HFFc6 (cell line): Measurements from ENCODE around the gene FOS. TPM values are rescaled to one million over a fixed set of nuclear protein-coding genes. Genes with fewer than 3 reads are reported as not detected.
A peak's percentile ranks its signal among the peaks of the same experiment; 100 is the strongest.

Source experiments
- DNase-seq: peaks from one replicate; pipeline ENCODE4 v3.0.0-alpha.2; 2018
- H3K27ac Mint-ChIP-seq: 2 replicates; pipeline ENCODE4 v1.8.0; 2020; ENCODE audit warnings: mild to moderate bottlenecking, mixed read lengths
- H3K27me3 Mint-ChIP-seq: 2 replicates; pipeline ENCODE4 v1.8.0; 2021; ENCODE audit warnings: mild to moderate bottlenecking, moderate library complexity, mixed read lengths; ENCODE audit not compliant: insufficient read depth
- H3K36me3 Mint-ChIP-seq: 2 replicates; pipeline ENCODE4 v1.8.0; 2021; ENCODE audit warnings: low read depth, mixed read lengths
- H3K4me1 Mint-ChIP-seq: 2 replicates; pipeline ENCODE4 v1.8.0; 2020; ENCODE audit warnings: low read depth, mixed read lengths
- H3K4me3 Mint-ChIP-seq: 2 replicates; pipeline ENCODE4 v1.8.0; 2020; ENCODE audit warnings: mild to moderate bottlenecking, moderate library complexity, mixed read lengths
- H3K9me3 Mint-ChIP-seq: 2 replicates; pipeline ENCODE4 v1.8.0; 2020; ENCODE audit warnings: mild to moderate bottlenecking, mixed read lengths
- CTCF ChIP-seq: fragments of 200-600 bp; sonication (generic); IDR thresholded peaks from 2 replicates; pipeline ENCODE4 v1.5.0; 2021; ENCODE audit warnings: antibody characterized with exemption, mild to moderate bottlenecking
- total RNA-seq, 6 experiments: library from RNA; stranded (reverse); fragmentation: NEBNext Ultra II Directional; extraction: Animal tissue kit (Norgen Biotek cat#: 25700); gene quantifications; 2 replicates in 1 of 6; 3 replicates in 5 of 6; pipeline ENCODE4 v1.2.3, GENCODE V29; 2021

Gene FOS
- total RNA-seq, 6 experiments from 2014 or later: 118 to 368 (median 342) TPM

- no peak overlapping the region for H3K4me3 Mint-ChIP-seq
- no peak for DNase-seq
- no peak for TF ChIP-seq CTCF
- peaks cover 9% of the 10 kb centered on the region for H3K27me3 Mint-ChIP-seq
- no peaks in the 10 kb centered on the region for H3K36me3 Mint-ChIP-seq
- H3K27ac Mint-ChIP-seq: no peak overlapping the region
- no peaks in the 10 kb centered on the region for H3K9me3 Mint-ChIP-seq
- H3K4me1 Mint-ChIP-seq: peaks cover 29% of the 10 kb centered on the region
Measured at GRCh38 chr14:75254381-75254822, 24.2 kb upstream of the FOS start.

GRCh38 chr14:75254901-75255584, 23.6 kb upstream of the FOS start:
- TF ChIP-seq CTCF: no peak
- peaks cover 32% of the 10 kb centered on the region for H3K4me1 Mint-ChIP-seq
- no peaks in the 10 kb centered on the region for H3K9me3 Mint-ChIP-seq
- no peaks in the 10 kb centered on the region for H3K36me3 Mint-ChIP-seq
- no peak overlapping the region for H3K27ac Mint-ChIP-seq
- peaks cover 11% of the 10 kb centered on the region for H3K27me3 Mint-ChIP-seq
- H3K4me3 Mint-ChIP-seq: no peak overlapping the region
- no peak for DNase-seq

- DNase-seq: no peak
- no peak for TF ChIP-seq CTCF
- H3K27ac Mint-ChIP-seq: peak overlapping the region; percentile 99
Measured at GRCh38 chr14:75258079-75258802, 20.4 kb upstream of the FOS start.

GRCh38 chr14:75258803-75259509, 19.7 kb upstream of the FOS start:
- no peak for TF ChIP-seq CTCF
- peaks cover 11% of the 10 kb centered on the region for H3K27me3 Mint-ChIP-seq
- peak overlapping the region; percentile 100 for H3K27ac Mint-ChIP-seq
- H3K9me3 Mint-ChIP-seq: no peaks in the 10 kb centered on the region
- H3K4me1 Mint-ChIP-seq: peaks cover 39% of the 10 kb centered on the region
- peak overlapping the region; percentile 98 for H3K4me3 Mint-ChIP-seq
- DNase-seq: peak; percentile 100
- no peaks in the 10 kb centered on the region for H3K36me3 Mint-ChIP-seq

More at GRCh38 chr14:75258079-75258802, 20.4 kb upstream of the FOS start:
- Mint-ChIP-seq H3K27me3 (peaks cover 11% of the 10 kb centered on the region), H3K4me1 (peaks cover 39% of the 10 kb centered on the region), H3K4me3 (peak overlapping the region; percentile 88), H3K36me3 (no peaks in the 10 kb centered on the region), H3K9me3 (no peaks in the 10 kb centered on the region)

- Mint-ChIP-seq H3K36me3 (no peaks in the 10 kb centered on the region), H3K27me3 (peaks cover 10% of the 10 kb centered on the region), H3K27ac (peak overlapping the region; percentile 100), H3K4me1 (peaks cover 39% of the 10 kb centered on the region), H3K4me3 (peak overlapping the region; percentile 98), H3K9me3 (no peaks in the 10 kb centered on the region)
- peak; percentile 44; the same call in 1 of the 2 replicates for TF ChIP-seq CTCF
- DNase-seq: peak; percentile 60
Measured at GRCh38 chr14:75259510-75259855, 19.1 kb upstream of the FOS start.
